Brain microvascular endothelial cell (primary cell): ENCODE data around the gene IRF4.

Experiments
- DNase-seq: peaks from one replicate; pipeline ENCODE4 v3.0.0-alpha.2; 2020
- H3K27ac ChIP-seq: fragments of 250-450 bp; sonication (Bioruptor Pico); 2 replicates; pipeline ENCODE4 v1.5.1; 2020; ENCODE audit warnings: mild to moderate bottlenecking, moderate library complexity
- H3K27me3 ChIP-seq: fragments of 250-450 bp; sonication (Bioruptor Pico); replicated peaks from 2 replicates; pipeline ENCODE4 v1.5.1; 2020; ENCODE audit warnings: mild to moderate bottlenecking
- H3K36me3 ChIP-seq: fragments of 250-450 bp; sonication (Bioruptor Pico); replicated peaks from 2 replicates; pipeline ENCODE4 v1.5.1; 2020; ENCODE audit warnings: mild to moderate bottlenecking
- H3K4me3 ChIP-seq: 2 replicates; pipeline ENCODE4 v1.5.1; 2011; ENCODE audit warnings: low read depth, mild to moderate bottlenecking, control low read depth, low read length, moderate library complexity
- in situ Hi-C: cut with HindIII; loops from 2 replicates; pipeline ENCODE4 v1.10.0; 2017; ENCODE audit warnings: low sequenced_read_pairs, low pct_ligation_motif_present
- TF ChIP-seq, protein P1 (sequence below): IDR thresholded peaks from 2 replicates; pipeline ENCODE4 v1.5.1; 2011; ENCODE audit warnings: low read depth, mild to moderate bottlenecking, moderate library complexity, low read length, control low read depth, inconsistent platforms; ENCODE audit errors: missing control alignments

IRF4 gene

GRCh38 chr6:456358-456867 lies 64.9 kb downstream of the IRF4 start:
- Histone ChIP-seq H3K27me3 (no peaks in the 10 kb centered on the region), H3K4me3 (no peak overlapping the region), H3K36me3 (no peaks in the 10 kb centered on the region), H3K27ac (no peak overlapping the region)
- no peak for DNase-seq
- in situ Hi-C loops, result no loop called here
- TF ChIP-seq, protein P1, sequence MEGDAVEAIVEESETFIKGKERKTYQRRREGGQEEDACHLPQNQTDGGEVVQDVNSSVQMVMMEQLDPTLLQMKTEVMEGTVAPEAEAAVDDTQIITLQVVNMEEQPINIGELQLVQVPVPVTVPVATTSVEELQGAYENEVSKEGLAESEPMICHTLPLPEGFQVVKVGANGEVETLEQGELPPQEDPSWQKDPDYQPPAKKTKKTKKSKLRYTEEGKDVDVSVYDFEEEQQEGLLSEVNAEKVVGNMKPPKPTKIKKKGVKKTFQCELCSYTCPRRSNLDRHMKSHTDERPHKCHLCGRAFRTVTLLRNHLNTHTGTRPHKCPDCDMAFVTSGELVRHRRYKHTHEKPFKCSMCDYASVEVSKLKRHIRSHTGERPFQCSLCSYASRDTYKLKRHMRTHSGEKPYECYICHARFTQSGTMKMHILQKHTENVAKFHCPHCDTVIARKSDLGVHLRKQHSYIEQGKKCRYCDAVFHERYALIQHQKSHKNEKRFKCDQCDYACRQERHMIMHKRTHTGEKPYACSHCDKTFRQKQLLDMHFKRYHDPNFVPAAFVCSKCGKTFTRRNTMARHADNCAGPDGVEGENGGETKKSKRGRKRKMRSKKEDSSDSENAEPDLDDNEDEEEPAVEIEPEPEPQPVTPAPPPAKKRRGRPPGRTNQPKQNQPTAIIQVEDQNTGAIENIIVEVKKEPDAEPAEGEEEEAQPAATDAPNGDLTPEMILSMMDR, result no peak

GRCh38 chr6:456887-457286 lies 65.3 kb downstream of the IRF4 start:
- H3K36me3 ChIP-seq, result no peaks in the 10 kb centered on the region
- TF ChIP-seq, protein P1, result no peak
- no peak overlapping the region for H3K4me3 ChIP-seq
- in situ Hi-C loops, result no loop called here
- H3K27me3 ChIP-seq, result no peaks in the 10 kb centered on the region
- no peak overlapping the region for H3K27ac ChIP-seq
- DNase-seq, result no peak
